ENCODE results near the gene PGP. TPM values are rescaled to one million over a fixed set of nuclear protein-coding genes. Genes with fewer than 3 reads are reported as not detected.
A peak's percentile ranks its signal among the peaks of the same experiment; 100 is the strongest.
"Not testable (repeated sequence)": the region's sequence is repeated elsewhere in the genome, so short reads cannot be mapped to it uniquely, and the experiment has no call there.

PGP gene
- total and polyA plus RNA-seq, 5 donors from 2014 or later = 6.1 to 14.2 (median 10.1) TPM

DNA sequence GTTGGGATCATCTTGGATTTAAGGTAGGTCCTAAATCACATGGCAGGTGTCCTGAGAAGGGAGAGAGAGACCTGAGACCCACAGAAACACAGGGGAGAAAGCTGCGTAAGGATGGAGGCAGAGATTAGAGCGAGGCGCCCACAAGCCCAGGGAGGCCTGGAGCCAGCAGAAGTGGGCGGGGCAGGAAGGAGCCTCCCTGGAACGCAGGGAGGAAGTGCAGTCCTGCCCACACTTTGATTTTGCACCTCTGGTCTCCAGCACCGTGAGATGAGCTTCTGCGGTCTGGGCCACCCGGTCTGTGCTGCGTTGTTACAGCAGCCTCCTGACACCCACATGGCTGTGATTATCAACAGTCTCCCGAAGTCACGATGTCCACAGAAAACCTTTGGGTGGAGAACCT, 28.0 kb upstream of the PGP start:
- H3K4me1 Mint-ChIP-seq = no peaks in the 10 kb centered on the region
- peaks cover 4% of the 10 kb centered on the region for H3K36me3 Mint-ChIP-seq
- Histone ChIP-seq H3K27me3 (ENCODE audit: control insufficient read depth, insufficient read depth, low read length) (no peaks in the 10 kb centered on the region), H3K27ac (ENCODE audit: insufficient read depth, low read length, poor library complexity, severe bottlenecking) (no peak overlapping the region), H3K4me1 (ENCODE audit: control insufficient read depth, insufficient read depth, low read length, poor library complexity, severe bottlenecking) (no peaks in the 10 kb centered on the region), H3K4me3 (ENCODE audit: low read depth, low read length) (no peak overlapping the region), H3K9me3 (ENCODE audit: control insufficient read depth in 2 of 2, low read length in 2 of 2) (no peaks in the 10 kb centered on the region), H3K36me3 (ENCODE audit: control insufficient read depth, insufficient read depth, low read length) (peaks cover 19% of the 10 kb centered on the region)
- ATAC-seq (ENCODE audit: low read depth in 2 of 2) (no peak), DNase-seq (no peak)
- no peak overlapping the region for H3K4me3 Mint-ChIP-seq
- peak overlapping the region in 1 of 3 donors; percentile 27 for H3K27ac Mint-ChIP-seq
- H3K27me3 Mint-ChIP-seq = no peaks in the 10 kb centered on the region
- H3K9me3 Mint-ChIP-seq = peaks cover 0 to 1% (median 0%) of the 10 kb centered on the region in 7 donors

DNA sequence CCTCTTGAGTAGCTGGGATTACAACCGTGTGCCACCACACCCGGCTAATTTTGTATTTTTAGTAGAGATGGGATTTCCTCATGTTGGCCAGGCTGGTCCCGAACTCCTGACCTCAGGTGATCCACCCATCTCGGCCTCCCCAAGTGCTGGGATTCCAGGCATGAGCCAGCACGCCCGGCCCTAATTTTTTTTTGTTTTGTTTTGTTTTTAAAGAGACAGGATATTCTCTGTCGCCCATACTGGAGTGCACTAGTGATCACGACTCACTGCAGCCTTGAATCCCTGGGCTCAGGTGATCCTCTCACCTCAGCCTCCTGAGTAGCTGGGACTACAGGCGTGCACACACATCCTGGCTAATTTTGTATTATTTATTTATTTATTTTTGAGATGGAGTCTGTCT, 25.7 kb upstream of the PGP start:
- not testable (repeated sequence) for H3K9me3 Mint-ChIP-seq; ATAC-seq (ENCODE audit: low read depth in 2 of 2); DNase-seq; H3K27ac Mint-ChIP-seq; H3K27me3 Mint-ChIP-seq; H3K27me3 ChIP-seq (ENCODE audit: control insufficient read depth, insufficient read depth, low read length); H3K4me3 Mint-ChIP-seq; H3K9me3 ChIP-seq (ENCODE audit: control insufficient read depth in 2 of 2, low read length in 2 of 2); H3K4me1 ChIP-seq (ENCODE audit: control insufficient read depth, insufficient read depth, low read length, poor library complexity, severe bottlenecking); H3K4me1 Mint-ChIP-seq; H3K4me3 ChIP-seq (ENCODE audit: low read depth, low read length); H3K27ac ChIP-seq (ENCODE audit: insufficient read depth, low read length, poor library complexity, severe bottlenecking); H3K36me3 Mint-ChIP-seq
- peaks cover 11% of the 10 kb centered on the region for H3K36me3 ChIP-seq (ENCODE audit: control insufficient read depth, insufficient read depth, low read length)

DNA sequence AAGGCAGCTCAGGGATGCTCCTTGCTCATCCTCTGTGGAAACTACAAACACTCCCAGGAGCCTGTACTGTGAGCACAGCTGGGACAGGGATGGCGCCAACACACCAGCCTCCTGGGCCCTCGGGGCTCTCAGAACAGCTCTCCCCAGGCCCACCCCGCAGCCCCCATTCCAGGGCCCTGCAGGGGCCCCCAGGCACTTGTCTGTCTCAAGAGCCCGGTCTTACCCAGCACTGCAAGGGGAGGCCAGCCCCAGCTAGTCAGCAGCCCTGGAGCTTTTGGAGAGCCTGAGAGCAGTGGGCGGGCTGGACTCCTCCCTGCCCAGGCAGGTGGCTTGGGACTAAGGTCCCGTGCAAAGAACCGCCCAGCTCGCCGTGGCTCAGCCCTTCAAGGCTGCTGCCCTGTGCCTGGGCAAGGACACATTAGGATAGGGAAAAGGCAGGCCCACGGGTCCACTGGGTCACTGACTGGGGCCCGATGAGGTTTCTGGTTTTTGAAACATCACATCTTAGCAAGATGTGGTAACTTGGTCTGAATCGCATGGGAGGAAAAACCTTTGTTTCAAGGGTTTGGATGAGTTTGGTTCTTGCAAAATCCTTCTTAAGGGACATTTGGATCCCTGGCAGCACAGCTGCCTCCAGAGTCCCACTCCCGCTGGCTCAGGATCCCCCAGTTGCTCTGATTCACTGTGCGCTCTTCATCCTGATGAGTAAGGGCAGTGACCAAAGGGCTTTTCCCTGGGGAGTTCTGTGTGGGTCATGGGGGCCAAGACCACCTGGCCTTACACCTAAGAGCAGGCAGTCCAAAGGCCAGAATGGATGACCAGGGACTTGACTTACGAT, 24.4 kb upstream of the PGP start:
- H3K9me3 Mint-ChIP-seq = peaks cover 0 to 1% (median 0%) of the 10 kb centered on the region in 7 donors
- no peak overlapping the region for H3K27ac Mint-ChIP-seq
- no peak for ATAC-seq (ENCODE audit: low read depth in 2 of 2)

DNA sequence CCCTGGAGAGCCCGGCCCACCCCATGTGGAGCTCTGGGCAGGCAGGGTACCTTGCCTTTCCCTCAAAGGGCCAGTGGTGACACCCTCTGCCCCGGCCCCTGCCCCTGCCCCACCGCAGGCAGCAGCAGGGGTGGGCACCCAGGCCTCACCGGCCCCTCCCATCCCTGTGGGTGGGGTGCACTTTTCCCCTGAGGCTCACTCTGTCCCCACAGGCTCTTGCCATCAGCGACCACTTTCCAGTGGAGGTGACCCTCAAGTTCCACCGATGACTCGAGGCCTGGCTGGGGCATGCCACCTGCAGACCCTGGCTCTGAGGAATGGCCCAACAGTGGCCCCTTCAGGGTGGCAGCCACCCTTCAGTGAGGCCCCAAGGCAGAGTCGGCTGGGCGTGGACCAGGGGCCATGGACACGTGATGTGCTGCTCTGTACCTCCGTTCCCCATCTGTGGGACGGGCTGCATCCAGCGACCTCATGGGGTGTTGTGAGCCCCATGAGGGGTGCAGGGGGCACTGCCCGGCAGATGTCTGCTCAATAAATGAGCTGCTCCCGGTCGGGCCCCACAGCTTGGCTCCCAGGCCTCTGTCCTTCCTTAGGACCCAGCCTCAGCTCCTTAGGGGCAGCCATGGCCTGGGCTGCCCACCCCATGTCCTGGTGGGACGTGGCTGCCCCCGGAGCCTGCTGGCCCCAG, 23.7 kb upstream of the PGP start:
- Histone ChIP-seq H3K27me3 (ENCODE audit: control insufficient read depth, insufficient read depth, low read length) (no peaks in the 10 kb centered on the region), H3K4me1 (ENCODE audit: control insufficient read depth, insufficient read depth, low read length, poor library complexity, severe bottlenecking) (peaks cover 9% of the 10 kb centered on the region), H3K9me3 (ENCODE audit: control insufficient read depth in 2 of 2, low read length in 2 of 2) (no peaks in the 10 kb centered on the region), H3K36me3 (ENCODE audit: control insufficient read depth, insufficient read depth, low read length) (peaks cover 16% of the 10 kb centered on the region), H3K27ac (ENCODE audit: insufficient read depth, low read length, poor library complexity, severe bottlenecking) (no peak overlapping the region), H3K4me3 (ENCODE audit: low read depth, low read length) (no peak overlapping the region)
- Mint-ChIP-seq H3K36me3 (peaks cover 4% of the 10 kb centered on the region), H3K9me3 (peaks cover 0 to 1% (median 0%) of the 10 kb centered on the region in 7 donors), H3K27ac (no peak overlapping the region), H3K27me3 (peaks cover 5% of the 10 kb centered on the region), H3K4me1 (peaks cover 0 to 2% (median 0%) of the 10 kb centered on the region in 4 donors), H3K4me3 (no peak overlapping the region)
- ATAC-seq (ENCODE audit: low read depth in 2 of 2) = no peak
- no peak for DNase-seq

More for the DNA sequence above, 24.4 kb upstream of the PGP start:
- H3K27me3 Mint-ChIP-seq = peaks cover 5% of the 10 kb centered on the region
- no peak overlapping the region for H3K4me3 Mint-ChIP-seq
- Histone ChIP-seq H3K27ac (ENCODE audit: insufficient read depth, low read length, poor library complexity, severe bottlenecking) (no peak overlapping the region), H3K4me3 (ENCODE audit: low read depth, low read length) (no peak overlapping the region), H3K4me1 (ENCODE audit: control insufficient read depth, insufficient read depth, low read length, poor library complexity, severe bottlenecking) (peaks cover 9% of the 10 kb centered on the region), H3K36me3 (ENCODE audit: control insufficient read depth, insufficient read depth, low read length) (peaks cover 13% of the 10 kb centered on the region), H3K27me3 (ENCODE audit: control insufficient read depth, insufficient read depth, low read length) (no peaks in the 10 kb centered on the region), H3K9me3 (ENCODE audit: control insufficient read depth in 2 of 2, low read length in 2 of 2) (no peaks in the 10 kb centered on the region)
- peaks cover 4% of the 10 kb centered on the region for H3K36me3 Mint-ChIP-seq
- DNase-seq = no peak
- H3K4me1 Mint-ChIP-seq = peaks cover 0 to 2% (median 0%) of the 10 kb centered on the region in 4 donors

DNA sequence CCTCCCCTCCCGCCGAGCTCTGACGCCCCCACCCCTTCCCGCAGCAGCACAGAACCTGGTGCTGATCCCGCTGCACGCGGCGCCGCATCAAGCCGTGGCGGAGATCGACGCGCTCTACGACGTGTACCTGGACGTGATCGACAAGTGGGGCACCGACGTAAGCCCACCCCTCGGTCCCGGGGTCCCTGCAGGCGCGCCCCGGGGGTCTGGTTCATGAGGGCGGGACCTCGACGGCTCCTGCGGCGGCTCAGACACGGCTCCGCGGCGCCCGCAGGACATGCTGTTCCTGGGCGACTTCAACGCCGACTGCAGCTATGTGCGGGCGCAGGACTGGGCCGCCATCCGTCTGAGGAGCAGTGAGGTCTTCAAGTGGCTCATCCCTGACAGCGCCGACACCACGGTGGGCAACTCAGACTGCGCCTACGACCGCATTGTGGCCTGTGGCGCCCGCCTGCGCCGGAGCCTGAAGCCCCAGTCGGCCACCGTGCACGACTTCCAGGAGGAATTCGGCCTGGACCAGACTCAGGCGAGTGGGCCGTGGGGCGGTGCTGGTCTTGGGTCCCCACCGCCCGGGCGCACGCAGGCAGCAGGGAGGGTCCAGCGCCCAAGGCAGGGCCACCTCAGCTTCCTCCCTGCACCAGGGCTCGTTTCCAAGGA, 23.0 kb upstream of the PGP start:
- Histone ChIP-seq H3K27me3 (ENCODE audit: control insufficient read depth, insufficient read depth, low read length) (no peaks in the 10 kb centered on the region), H3K27ac (ENCODE audit: insufficient read depth, low read length, poor library complexity, severe bottlenecking) (no peak overlapping the region), H3K36me3 (ENCODE audit: control insufficient read depth, insufficient read depth, low read length) (peaks cover 16% of the 10 kb centered on the region), H3K4me3 (ENCODE audit: low read depth, low read length) (no peak overlapping the region), H3K9me3 (ENCODE audit: control insufficient read depth in 2 of 2, low read length in 2 of 2) (no peaks in the 10 kb centered on the region), H3K4me1 (ENCODE audit: control insufficient read depth, insufficient read depth, low read length, poor library complexity, severe bottlenecking) (peaks cover 9% of the 10 kb centered on the region)
- H3K27me3 Mint-ChIP-seq = peaks cover 5% of the 10 kb centered on the region
- peaks cover 0 to 1% (median 0%) of the 10 kb centered on the region in 7 donors for H3K9me3 Mint-ChIP-seq
- H3K4me1 Mint-ChIP-seq = peaks cover 0 to 2% (median 0%) of the 10 kb centered on the region in 4 donors
- ATAC-seq (ENCODE audit: low read depth in 2 of 2) (no peak), DNase-seq (no peak)
- H3K36me3 Mint-ChIP-seq = peaks cover 4% of the 10 kb centered on the region
- no peak overlapping the region for H3K4me3 Mint-ChIP-seq
- no peak overlapping the region for H3K27ac Mint-ChIP-seq

DNA sequence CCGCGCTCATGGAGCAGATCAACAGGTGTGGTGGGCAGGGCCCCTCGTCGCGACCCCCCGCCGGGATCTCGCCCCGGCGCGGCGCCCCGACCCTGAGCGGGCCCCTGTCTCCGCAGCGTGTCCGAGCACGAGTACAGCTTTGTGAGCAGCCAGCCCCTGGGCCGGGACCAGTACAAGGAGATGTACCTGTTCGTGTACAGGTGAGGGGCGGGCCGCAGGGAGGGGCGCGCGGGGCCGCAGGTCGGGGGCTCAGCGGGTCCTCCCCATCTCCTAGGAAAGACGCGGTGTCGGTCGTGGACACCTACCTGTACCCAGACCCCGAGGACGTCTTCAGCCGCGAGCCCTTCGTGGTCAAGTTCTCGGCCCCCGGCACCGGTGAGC, 22.5 kb upstream of the PGP start:
- Mint-ChIP-seq H3K9me3 (peaks cover 0 to 1% (median 0%) of the 10 kb centered on the region in 7 donors), H3K4me3 (no peak overlapping the region), H3K27ac (no peak overlapping the region), H3K36me3 (no peaks in the 10 kb centered on the region), H3K4me1 (peaks cover 0 to 2% (median 0%) of the 10 kb centered on the region in 4 donors), H3K27me3 (peaks cover 5% of the 10 kb centered on the region)
- Histone ChIP-seq H3K27ac (ENCODE audit: insufficient read depth, low read length, poor library complexity, severe bottlenecking) (no peak overlapping the region), H3K9me3 (ENCODE audit: control insufficient read depth in 2 of 2, low read length in 2 of 2) (no peaks in the 10 kb centered on the region), H3K4me3 (ENCODE audit: low read depth, low read length) (no peak overlapping the region), H3K4me1 (ENCODE audit: control insufficient read depth, insufficient read depth, low read length, poor library complexity, severe bottlenecking) (peaks cover 9% of the 10 kb centered on the region), H3K27me3 (ENCODE audit: control insufficient read depth, insufficient read depth, low read length) (no peaks in the 10 kb centered on the region), H3K36me3 (ENCODE audit: control insufficient read depth, insufficient read depth, low read length) (peaks cover 20% of the 10 kb centered on the region)
- no peak for DNase-seq
- ATAC-seq (ENCODE audit: low read depth in 2 of 2) = no peak

DNA sequence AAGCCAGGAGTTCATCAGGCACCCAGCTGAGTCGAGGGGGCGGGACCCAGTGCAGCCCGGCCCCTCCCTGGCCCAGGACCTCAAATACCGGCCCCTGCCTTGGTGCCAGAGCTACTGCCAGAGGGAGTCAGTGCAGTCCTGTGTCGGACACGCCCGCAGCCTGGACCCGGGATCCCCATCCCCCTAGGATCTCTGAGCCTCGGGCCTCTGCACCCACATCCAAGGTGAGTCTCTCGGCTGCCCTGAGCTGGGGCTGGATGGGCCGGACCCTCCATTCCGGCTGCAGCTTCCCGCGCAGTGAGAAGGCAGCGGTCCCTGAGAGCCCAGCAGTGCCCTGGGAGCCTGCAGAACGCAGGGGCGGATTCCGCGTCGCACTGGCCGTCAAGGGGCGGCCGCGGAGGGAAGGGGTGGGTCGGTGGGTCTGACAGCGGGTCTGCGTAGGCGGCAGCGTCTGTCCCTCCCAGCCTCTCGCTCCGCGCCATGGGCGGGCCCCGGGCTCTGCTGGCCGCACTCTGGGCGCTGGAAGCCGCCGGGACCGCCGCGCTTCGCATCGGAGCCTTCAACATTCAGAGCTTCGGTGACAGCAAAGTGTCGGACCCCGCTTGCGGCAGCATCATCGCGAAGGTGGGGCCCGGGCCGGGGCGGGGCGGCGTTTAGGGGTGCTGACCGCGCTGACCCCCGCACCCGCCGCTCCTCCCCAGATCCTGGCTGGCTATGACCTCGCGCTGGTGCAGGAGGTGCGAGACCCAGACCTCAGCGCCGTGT, 21.9 kb upstream of the PGP start, which contains the start of gene DNASE1L2:
DNASE1L2 (plus strand) TSS at position 108 of the 765 bp plus-strand sequence; CDS start at position 481, 373 bp downstream.
- H3K36me3 Mint-ChIP-seq = no peaks in the 10 kb centered on the region
- DNase-seq (no peak), ATAC-seq (ENCODE audit: low read depth in 2 of 2) (no peak)
- peaks cover 9% of the 10 kb centered on the region for H3K4me1 ChIP-seq (ENCODE audit: control insufficient read depth, insufficient read depth, low read length, poor library complexity, severe bottlenecking)
- no peak within 1 kb of the TSS for H3K27ac Mint-ChIP-seq
- H3K9me3 Mint-ChIP-seq = no peaks in the 10 kb centered on the region
- peaks cover 5% of the 10 kb centered on the region for H3K27me3 Mint-ChIP-seq
- peaks cover 0 to 2% (median 0%) of the 10 kb centered on the region in 4 donors for H3K4me1 Mint-ChIP-seq
- peak within 1 kb of the TSS in 1 of 4 donors; percentile 50 for H3K4me3 Mint-ChIP-seq
- H3K27me3 ChIP-seq (ENCODE audit: control insufficient read depth, insufficient read depth, low read length) = no peaks in the 10 kb centered on the region
- H3K36me3 ChIP-seq (ENCODE audit: control insufficient read depth, insufficient read depth, low read length) = peaks cover 26% of the 10 kb centered on the region
- H3K4me3 ChIP-seq (ENCODE audit: low read depth, low read length) = no peak within 1 kb of the TSS
- H3K27ac ChIP-seq (ENCODE audit: insufficient read depth, low read length, poor library complexity, severe bottlenecking) = no peak within 1 kb of the TSS
- H3K9me3 ChIP-seq (ENCODE audit: control insufficient read depth in 2 of 2, low read length in 2 of 2) = no peaks in the 10 kb centered on the region
